Activated effector memory CD4-positive, alpha-beta T cell treated with Interleukin-2 at 50 U/mL for 16 hours (primary cell): Measurements from ENCODE around the gene ZDHHC18.
A peak's percentile ranks its signal among the peaks of the same experiment; 100 is the strongest.

Experiments used
- DNase-seq: peaks from one replicate; pipeline ENCODE4 v3.0.0-alpha.2; 2020

ZDHHC18 gene

GRCh38 chr1:26826261-26827105, at the start of gene ZDHHC18:
Gene ZDHHC18 (plus strand): TSS chr1:26826688. CDS start chr1:26826805, 117 bp downstream.
- DNase-seq: peak; percentile 71

GRCh38 chr1:26779098-26779668, 47.3 kb upstream of the ZDHHC18 start:
- DNase-seq: no peak

- DNase-seq: no peak
These were observed 46.0 kb upstream of the ZDHHC18 start for GRCh38 chr1:26780344-26780957.

GRCh38 chr1:26781206-26781825, 45.2 kb upstream of the ZDHHC18 start:
- DNase-seq: no peak

- DNase-seq: no peak
These were observed 43.8 kb upstream of the ZDHHC18 start for GRCh38 chr1:26782521-26783212.

- no peak for DNase-seq
These were observed 42.9 kb upstream of the ZDHHC18 start for GRCh38 chr1:26783646-26784022.

- DNase-seq: no peak
These were observed 42.2 kb upstream of the ZDHHC18 start for GRCh38 chr1:26784023-26784871.

GRCh38 chr1:26784886-26785285, 41.6 kb upstream of the ZDHHC18 start:
- DNase-seq: no peak

- no peak for DNase-seq
These were observed 40.7 kb upstream of the ZDHHC18 start for GRCh38 chr1:26785611-26786436.

- peak; percentile 7 for DNase-seq
These were observed 39.8 kb upstream of the ZDHHC18 start for GRCh38 chr1:26786437-26787380.

- peak; percentile 62 for DNase-seq
These were observed 39.1 kb upstream of the ZDHHC18 start for GRCh38 chr1:26787381-26787705.

GRCh38 chr1:26787706-26788514, 38.6 kb upstream of the ZDHHC18 start, which contains the start of gene PIGV:
Gene PIGV (plus strand): TSS chr1:26787950. CDS start chr1:26790816, 2,866 bp downstream.
- DNase-seq: peak; percentile 84

- DNase-seq: no peak
These were observed 38.0 kb upstream of the ZDHHC18 start for GRCh38 chr1:26788515-26788785.

GRCh38 chr1:26788836-26789611, 37.5 kb upstream of the ZDHHC18 start:
- peak; percentile 77 for DNase-seq

- DNase-seq: no peak
These were observed 36.9 kb upstream of the ZDHHC18 start for GRCh38 chr1:26789612-26789865.

- no peak for DNase-seq
These were observed 36.6 kb upstream of the ZDHHC18 start for GRCh38 chr1:26789931-26790330.

GRCh38 chr1:26790551-26790953, 35.9 kb upstream of the ZDHHC18 start:
- DNase-seq: no peak

- DNase-seq: no peak
These were observed 35.3 kb upstream of the ZDHHC18 start for GRCh38 chr1:26791148-26791547.

- DNase-seq: no peak
These were observed 34.9 kb upstream of the ZDHHC18 start for GRCh38 chr1:26791626-26792025.
